Transverse colon (tissue), 4 donors: ENCODE data around the gene RANGRF. TPM values are rescaled to one million over a fixed set of nuclear protein-coding genes. Genes with fewer than 3 reads are reported as not detected.

Experiments used
- DNase-seq: peaks from one replicate; pipeline ENCODE4 v3.0.0-alpha.2; 2019
- H3K27ac ChIP-seq, 4 donors: fragments of 200-600 bp; sonication (generic); 2 replicates each; pipeline ENCODE4 v1.5.1; 2016 to 2018; ENCODE audit warnings: inconsistent platforms in 4 of 4
- H3K27me3 ChIP-seq: fragments of 200-600 bp; sonication (generic); 2 replicates; pipeline ENCODE4 v1.5.1; 2017; ENCODE audit warnings: inconsistent platforms
- H3K36me3 ChIP-seq, 4 donors: fragments of 200-600 bp; sonication (generic); 2 replicates each; pipeline ENCODE4 v1.5.1; 2017 to 2019; ENCODE audit warnings: inconsistent platforms in 4 of 4
- H3K4me1 ChIP-seq, 4 donors: fragments of 200-600 bp; sonication (generic); 2 replicates each; pipeline ENCODE4 v1.5.1; 2017 to 2020; ENCODE audit warnings: inconsistent platforms in 4 of 4
- H3K4me3 ChIP-seq, 4 donors: fragments of 200-600 bp; sonication (generic); 1 replicate in 1 of 4; 2 replicates in 3 of 4; pipeline versions ENCODE4 v1.5.1 to v1.6.1; 2017 to 2019; ENCODE audit warnings: inconsistent platforms in 4 of 4
- H3K9me3 ChIP-seq, 2 donors: fragments of 200-600 bp; sonication (generic); 2 replicates each; pipeline ENCODE4 v1.5.1; 2017 to 2019; ENCODE audit warnings: inconsistent platforms in 2 of 2
- CTCF ChIP-seq, 5 experiments: fragments of 200-600 bp in 3 of 5; fragments of 450-650 bp in 2 of 5; sonication (generic) in 3 of 5; IDR thresholded peaks; 1 replicate in 2 of 5; 2 replicates in 3 of 5; pipeline ENCODE4 v1.5.1; 2016 to 2017; ENCODE audit warnings: antibody characterized with exemption in 5 of 5, inconsistent platforms in 3 of 5, mild to moderate bottlenecking in 2 of 5, moderate library complexity in 1 of 5
- EP300 ChIP-seq: sonication (generic); formaldehyde crosslinking; IDR thresholded peaks from one replicate; pipeline ENCODE4 v1.6.1; 2017; ENCODE audit warnings: antibody characterized with exemption, low read depth
- POLR2A ChIP-seq: fragments of 450-650 bp; IDR thresholded peaks from one replicate; pipeline ENCODE4 v1.6.1; 2016; ENCODE audit warnings: antibody characterized with exemption, mild to moderate bottlenecking, moderate library complexity
- POLR2AphosphoS5 ChIP-seq, 3 donors: sonication (generic); formaldehyde crosslinking; IDR thresholded peaks; one replicate each; pipeline ENCODE4 v1.6.1; 2016; ENCODE audit warnings: antibody characterized with exemption in 3 of 3
- WGBS, 2 donors: methylation state at CpG; one replicate each; pipeline ENCODE4 v1.1.5; 2018; ENCODE audit warnings: low coverage in 1 of 2; 5-methylcytosine and 5-hydroxymethylcytosine counted together
- in situ Hi-C, 4 donors: fragments of 200-750 bp; cut with MboI; loops; one replicate each; pipeline versions ENCODE4 v1.15.0 to v1.15.1; 2017; ENCODE audit warnings: low sequenced_read_pairs in 3 of 4, low pct_ligation_motif_present in 1 of 4, low pct_unique_long_range_greater_than_20kb in 1 of 4
- intact Hi-C: fragments of 100-400 bp; cut with DNase I; formaldehyde crosslinking; loops from one replicate; pipeline ENCODE4 v1.15.1; 2023; ENCODE audit warnings: low total_unique reads
- total RNA-seq, 4 donors: library from RNA; depleted of rRNA; stranded (reverse); fragments of >200 nt; gene quantifications; one replicate each; pipeline ENCODE4 v1.1.0, GENCODE V29; 2016

Gene RANGRF
- total RNA-seq, 4 donors from 2014 or later = 8.4 to 47.1 (median 14.6) TPM

GRCh38 chr17:8333281-8333680 lies 44.8 kb downstream of the RANGRF start:
- WGBS, 2 donors = 86% methylated on average over 4 of the region's 4 CpGs; no CpG with 5 or more reads in 1 of the 2 donors
- H3K4me3 ChIP-seq = no peak overlapping the region
- intact Hi-C loops = no loop called here
- H3K36me3 ChIP-seq = no peaks in the 10 kb centered on the region
- H3K4me1 ChIP-seq = peaks cover 0 to 2% (median 0%) of the 10 kb centered on the region in 4 donors
- H3K27ac ChIP-seq = no peak overlapping the region
- TF ChIP-seq POLR2A = no peak
- no peak for TF ChIP-seq EP300
- TF ChIP-seq POLR2AphosphoS5 (IDR thresholded peaks at IDR 0.05) = no peak
- TF ChIP-seq CTCF (IDR thresholded peaks at IDR 0.05) = no peak
- no peaks in the 10 kb centered on the region for H3K9me3 ChIP-seq
- DNase-seq = no peak
- in situ Hi-C loops = no loop called here
- peaks cover under 1% of the 10 kb centered on the region for H3K27me3 ChIP-seq

- H3K4me3 ChIP-seq = no peak overlapping the region
- H3K4me1 ChIP-seq = peaks cover 0 to 2% (median 0%) of the 10 kb centered on the region in 4 donors
- in situ Hi-C loops = no loop called here
- no peak overlapping the region for H3K27ac ChIP-seq
- no peak for TF ChIP-seq CTCF (IDR thresholded peaks at IDR 0.05)
- no peak for TF ChIP-seq POLR2AphosphoS5 (IDR thresholded peaks at IDR 0.05)
- TF ChIP-seq EP300 = no peak
- TF ChIP-seq POLR2A = no peak
- 31 to 40% methylated on average over 4 to 11 of the region's 11 CpGs for WGBS, 2 donors
- H3K36me3 ChIP-seq = no peaks in the 10 kb centered on the region
- H3K9me3 ChIP-seq = no peaks in the 10 kb centered on the region
- no peaks in the 10 kb centered on the region for H3K27me3 ChIP-seq
- intact Hi-C loops = no loop called here
- DNase-seq = no peak
These were observed 49.6 kb downstream of the RANGRF start for GRCh38 chr17:8337802-8338752.

- 87% methylated on average over 5 of the region's 5 CpGs; no CpG with 5 or more reads in 1 of the 2 donors for WGBS, 2 donors
- Histone ChIP-seq H3K27ac (no peak overlapping the region), H3K36me3 (no peaks in the 10 kb centered on the region), H3K27me3 (no peaks in the 10 kb centered on the region), H3K4me1 (peaks cover 0 to 2% (median 0%) of the 10 kb centered on the region in 4 donors), H3K9me3 (no peaks in the 10 kb centered on the region), H3K4me3 (no peak overlapping the region)
- TF ChIP-seq POLR2AphosphoS5 (IDR thresholded peaks at IDR 0.05) (no peak), POLR2A (no peak), EP300 (no peak), CTCF (IDR thresholded peaks at IDR 0.05) (no peak)
- DNase-seq = no peak
- in situ Hi-C loops (no loop called here), intact Hi-C loops (no loop called here)
These were observed 50.3 kb downstream of the RANGRF start for GRCh38 chr17:8338753-8339140.

GRCh38 chr17:8339540-8339939 lies 51.1 kb downstream of the RANGRF start, which contains the start of gene ODF4:
Gene ODF4, plus strand, starts transcription at chr17:8339840. Its CDS starts 212 bp downstream, at chr17:8340052.
- H3K27me3 ChIP-seq = no peaks in the 10 kb centered on the region
- intact Hi-C loops = no loop called here
- in situ Hi-C loops = no loop called here
- no peaks in the 10 kb centered on the region for H3K36me3 ChIP-seq
- H3K4me1 ChIP-seq = peaks cover 0 to 2% (median 0%) of the 10 kb centered on the region in 4 donors
- TF ChIP-seq POLR2A = no peak
- no peak for TF ChIP-seq POLR2AphosphoS5 (IDR thresholded peaks at IDR 0.05)
- no peak for TF ChIP-seq CTCF (IDR thresholded peaks at IDR 0.05)
- 68 to 78% methylated on average over 1 to 2 of the region's 2 CpGs for WGBS, 2 donors
- H3K27ac ChIP-seq = no peak within 1 kb of the TSS
- H3K4me3 ChIP-seq = no peak within 1 kb of the TSS
- H3K9me3 ChIP-seq = no peaks in the 10 kb centered on the region
- no peak for DNase-seq
